Upper lobe of left lung (tissue), 6 donors: Measurements from ENCODE around the gene PRKCE. TPM values are rescaled to one million over a fixed set of nuclear protein-coding genes. Genes with fewer than 3 reads are reported as not detected.

Experiments
- ATAC-seq, 2 donors: fragments of 200-7000 bp; cut with Tn5 transposase; one replicate each; pipeline ENCODE4 v1.9.1; 2022; ENCODE audit warnings: mild to moderate bottlenecking in 2 of 2, moderate library complexity in 2 of 2; ENCODE audit not compliant: low FRiP score in 2 of 2
- DNase-seq, 2 donors: peaks; one replicate each; pipeline ENCODE4 v3.0.0-alpha.2; 2019 to 2020
- H3K27ac ChIP-seq, 4 donors: fragments of 200-600 bp; sonication (generic); one replicate each; pipeline ENCODE4 v1.5.1; 2016 to 2019
- H3K27me3 ChIP-seq, 4 donors: fragments of 200-600 bp; sonication (generic); one replicate each; pipeline ENCODE4 v1.5.1; 2017 to 2019
- H3K36me3 ChIP-seq, 4 donors: fragments of 200-600 bp; sonication (generic); one replicate each; pipeline ENCODE4 v1.5.1; 2016 to 2019
- H3K4me1 ChIP-seq, 4 donors: fragments of 200-600 bp; sonication (generic); one replicate each; pipeline ENCODE4 v1.5.1; 2018 to 2019
- H3K4me3 ChIP-seq, 4 donors: fragments of 200-600 bp; sonication (generic); one replicate each; pipeline ENCODE4 v1.5.1; 2017 to 2019; ENCODE audit warnings: mild to moderate bottlenecking in 2 of 4, moderate library complexity in 1 of 4
- H3K9me3 ChIP-seq, 4 donors: fragments of 200-600 bp; sonication (generic); one replicate each; pipeline ENCODE4 v1.5.1; 2018 to 2019
- CTCF ChIP-seq, 6 experiments: fragments of 450-650 bp in 4 of 6; fragments of 200-600 bp in 2 of 6; sonication (generic) in 2 of 6; IDR thresholded peaks; one replicate each; pipeline ENCODE4 v1.5.1; 2016 to 2019; ENCODE audit warnings: antibody characterized with exemption in 6 of 6
- EP300 ChIP-seq, 4 donors: sonication (generic); formaldehyde crosslinking; IDR thresholded peaks; one replicate each; pipeline ENCODE4 v1.5.1; 2017; ENCODE audit warnings: antibody characterized with exemption in 4 of 4, control low read depth in 2 of 4
- POLR2A ChIP-seq, 4 donors: fragments of 450-650 bp; IDR thresholded peaks; one replicate each; pipeline ENCODE4 v1.5.1; 2016 to 2017; ENCODE audit warnings: antibody characterized with exemption in 4 of 4, mild to moderate bottlenecking in 2 of 4
- POLR2AphosphoS5 ChIP-seq, 2 donors: sonication (generic); formaldehyde crosslinking; IDR thresholded peaks; one replicate each; pipeline ENCODE4 v1.5.1; 2017; ENCODE audit warnings: antibody characterized with exemption in 2 of 2
- WGBS, 2 donors: methylation state at CpG; one replicate each; pipeline ENCODE4 v1.1.5; 2017 to 2018; 5-methylcytosine and 5-hydroxymethylcytosine counted together
- total RNA-seq, 6 donors: library from RNA; depleted of rRNA in 4 of 6; stranded (reverse); fragments of >200 nt in 4 of 6; gene quantifications; one replicate each; pipeline versions ENCODE4 v1.1.0 to v1.2.1, GENCODE V29; 2016 to 2021
- donor health status: DM: no; HTN: no; CAD: no; lungs with moderate emphysema.
- donor health status: DM: no; HTN: yes; CAD: no; lungs with severe emphysema.

Gene PRKCE
- total RNA-seq, 6 donors from 2014 or later: 54.9 to 124 (median 75.6) TPM

- peak; percentile 20 to 36 for ATAC-seq
- peak in 1 of 2 donors; percentile 38 for DNase-seq
- H3K27me3 ChIP-seq: no peaks in the 10 kb centered on the region
- 84 to 92% methylated on average over 8 to 14 of the region's 14 CpGs for WGBS, 2 donors
- peaks cover 11 to 18% (median 14%) of the 10 kb centered on the region in 4 donors for H3K4me1 ChIP-seq
- no peak for TF ChIP-seq POLR2A (IDR thresholded peaks at IDR 0.05)
- TF ChIP-seq POLR2AphosphoS5 (IDR thresholded peaks at IDR 0.05): no peak
- no peak for TF ChIP-seq EP300 (IDR thresholded peaks at IDR 0.05)
- TF ChIP-seq CTCF (IDR thresholded peaks at IDR 0.05): no peak
- no peak overlapping the region for H3K27ac ChIP-seq
- H3K9me3 ChIP-seq: no peaks in the 10 kb centered on the region
- no peaks in the 10 kb centered on the region for H3K36me3 ChIP-seq
- no peak overlapping the region for H3K4me3 ChIP-seq
Observed at GRCh38 chr2:45968946-45969584, 317.6 kb downstream of the PRKCE start.

- TF ChIP-seq POLR2A (IDR thresholded peaks at IDR 0.05): no peak
- TF ChIP-seq EP300 (IDR thresholded peaks at IDR 0.05): no peak
- no peak for TF ChIP-seq CTCF (IDR thresholded peaks at IDR 0.05)
- TF ChIP-seq POLR2AphosphoS5 (IDR thresholded peaks at IDR 0.05): no peak
- WGBS, 2 donors: 76% methylated on average over 4 of the region's 4 CpGs
Observed at GRCh38 chr2:45973426-45973825, 322.0 kb downstream of the PRKCE start.

GRCh38 chr2:45974056-45974455 is 322.6 kb downstream of the PRKCE start:
- Histone ChIP-seq H3K36me3 (no peaks in the 10 kb centered on the region), H3K4me1 (peaks cover 0 to 2% (median 0%) of the 10 kb centered on the region in 4 donors), H3K9me3 (no peaks in the 10 kb centered on the region), H3K27me3 (no peaks in the 10 kb centered on the region), H3K27ac (no peak overlapping the region), H3K4me3 (no peak overlapping the region)
- TF ChIP-seq EP300 (IDR thresholded peaks at IDR 0.05) (no peak), CTCF (IDR thresholded peaks at IDR 0.05) (no peak), POLR2A (IDR thresholded peaks at IDR 0.05) (no peak), POLR2AphosphoS5 (IDR thresholded peaks at IDR 0.05) (no peak)
- 90 to 94% methylated on average over 4 of the region's 4 CpGs for WGBS, 2 donors
- DNase-seq (no peak), ATAC-seq (no peak)

More at GRCh38 chr2:45973426-45973825, 322.0 kb downstream of the PRKCE start:
- no peak for DNase-seq
- Histone ChIP-seq H3K27me3 (no peaks in the 10 kb centered on the region), H3K4me3 (no peak overlapping the region), H3K9me3 (no peaks in the 10 kb centered on the region), H3K27ac (no peak overlapping the region), H3K4me1 (no peaks in the 10 kb centered on the region), H3K36me3 (no peaks in the 10 kb centered on the region)
- no peak for ATAC-seq

DNA sequence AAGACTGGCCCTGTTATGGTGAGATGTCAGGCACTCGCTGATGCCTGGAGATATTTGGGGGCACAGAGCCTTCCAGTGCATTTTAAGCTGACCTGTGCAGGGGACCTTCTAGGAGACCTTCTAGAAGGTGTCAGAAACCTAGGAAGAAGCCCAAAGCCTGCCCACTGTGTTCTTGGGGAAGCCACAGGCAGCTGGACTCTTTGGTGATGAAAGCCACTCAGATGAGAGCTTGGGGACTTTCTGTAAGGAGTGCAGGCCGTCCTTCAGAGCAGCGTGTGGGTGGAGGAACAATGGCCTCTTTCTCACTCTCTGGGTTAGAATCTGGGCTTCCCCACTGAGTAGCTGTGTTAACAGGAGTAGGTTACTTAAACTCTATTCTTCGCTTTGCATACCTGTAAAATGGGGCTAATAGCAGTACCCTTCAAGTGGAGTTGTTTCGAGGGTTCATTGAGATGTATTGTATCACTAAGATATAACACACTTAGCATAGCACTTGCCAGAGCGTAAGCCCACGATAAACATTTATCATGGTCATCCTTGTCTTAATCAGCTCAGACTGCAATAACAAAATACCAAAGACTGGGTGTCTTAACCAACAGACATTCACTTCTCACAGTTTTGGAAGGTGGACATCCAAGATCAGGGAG is 323.4 kb downstream of the PRKCE start:
- Histone ChIP-seq H3K4me1 (peaks cover 0 to 10% (median 2%) of the 10 kb centered on the region in 4 donors), H3K36me3 (peaks cover 0 to under 1% (median 0%) of the 10 kb centered on the region in 4 donors), H3K27me3 (no peaks in the 10 kb centered on the region), H3K9me3 (no peaks in the 10 kb centered on the region), H3K4me3 (no peak overlapping the region), H3K27ac (no peak overlapping the region)
- ATAC-seq (no peak), DNase-seq (no peak)
- 82 to 83% methylated on average over 7 of the region's 7 CpGs for WGBS, 2 donors
- TF ChIP-seq CTCF (IDR thresholded peaks at IDR 0.05) (no peak), POLR2AphosphoS5 (IDR thresholded peaks at IDR 0.05) (no peak), POLR2A (IDR thresholded peaks at IDR 0.05) (no peak), EP300 (IDR thresholded peaks at IDR 0.05) (no peak)
